GM18508 (cell line): Measurements from ENCODE around the gene IREB2.

Source experiments
- ATAC-seq: cut with Tn5 transposase; IDR thresholded peaks from one replicate; pipeline ENCODE4 v1.9.1; 2021; ENCODE audit warnings: moderate number of reproducible peaks; ENCODE audit not compliant: insufficient read depth, unreplicated experiment

IREB2 gene

GRCh38 chr15:78540141-78540870, 102.3 kb downstream of the IREB2 start, which contains the start of gene PSMA4:
PSMA4 (plus strand) TSS chr15:78540444; CDS start chr15:78541928, 1,484 bp downstream.
- peak; percentile 36 for ATAC-seq

DNA sequence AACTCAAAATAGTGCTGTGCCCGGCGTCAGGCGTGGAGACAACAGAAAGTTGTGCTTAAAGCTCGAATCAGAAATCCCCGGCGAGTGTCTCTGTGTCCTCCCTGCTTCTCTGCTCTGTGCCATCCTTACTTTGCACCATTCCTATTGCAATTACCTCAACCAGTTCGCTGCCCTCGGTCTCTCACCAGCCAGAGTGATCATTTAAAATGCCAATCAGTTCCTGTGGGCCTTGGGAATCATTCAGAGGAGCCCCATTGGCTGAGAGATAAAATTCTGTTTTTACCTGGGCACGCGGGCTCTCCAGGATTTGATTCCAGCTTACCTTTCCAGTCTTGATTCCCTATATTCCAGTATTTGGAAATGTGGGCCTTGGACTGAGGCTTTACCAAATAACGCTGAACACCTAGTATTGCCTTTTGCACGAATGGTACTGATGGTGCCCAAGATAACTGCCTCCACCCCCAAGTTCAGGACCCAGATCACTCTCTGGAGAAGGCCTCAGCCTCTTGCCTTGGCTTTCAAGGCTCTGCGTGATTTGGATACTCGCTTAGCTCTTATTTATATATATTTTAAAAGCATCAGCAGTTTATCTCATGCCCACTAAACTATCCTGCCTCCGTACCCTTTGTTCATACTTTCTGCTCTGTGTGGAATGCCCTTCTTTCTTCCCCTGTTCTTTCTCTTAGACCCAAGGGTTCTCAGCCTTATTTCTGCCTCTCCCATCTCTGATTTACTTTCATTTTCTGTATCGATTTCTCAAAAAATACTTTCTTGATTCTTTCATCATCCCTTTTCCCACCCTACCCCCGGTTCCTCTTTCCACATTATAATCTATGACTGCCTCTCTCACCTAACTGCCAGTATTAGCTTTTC, 103.1 kb downstream of the IREB2 start:
- peak; percentile 12 for ATAC-seq

GRCh38 chr15:78541744-78542034, 103.7 kb downstream of the IREB2 start:
- ATAC-seq: no peak

GRCh38 chr15:78542647-78543046, 104.6 kb downstream of the IREB2 start:
- no peak for ATAC-seq

GRCh38 chr15:78550194-78550593, 112.2 kb downstream of the IREB2 start:
- ATAC-seq: no peak

GRCh38 chr15:78550815-78551214, 112.8 kb downstream of the IREB2 start:
- no peak for ATAC-seq
